ENCODE data around the gene VPS41.
A peak's percentile ranks its signal among the peaks of the same experiment; 100 is the strongest.

VPS41 gene

GRCh38 chr7:38905056-38905759 is 3.8 kb downstream of the VPS41 start:
- peak; percentile 9 for DNase-seq (ENCODE audit: low read depth)

GRCh38 chr7:38903057-38903456 is 5.9 kb downstream of the VPS41 start:
- DNase-seq (ENCODE audit: low read depth): peak; percentile 3

DNA sequence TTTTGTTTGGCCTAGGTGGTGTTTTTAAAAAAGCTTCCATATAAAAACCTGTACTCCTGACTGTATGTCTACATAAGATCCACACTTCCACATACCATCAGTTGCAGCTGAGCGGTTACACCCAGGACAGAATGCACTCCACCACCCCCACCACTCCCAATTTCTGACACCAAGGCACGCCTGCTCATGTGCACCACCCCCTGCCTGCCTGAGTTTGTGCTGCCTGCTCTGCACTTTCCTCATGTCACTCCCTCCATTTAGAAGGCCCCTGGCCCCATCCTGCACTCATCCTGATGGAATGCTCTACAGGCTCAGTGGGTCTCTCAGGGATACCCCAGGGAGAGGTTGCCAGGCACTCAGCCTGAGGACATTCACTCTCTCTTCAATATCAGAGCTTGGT is 6.5 kb downstream of the VPS41 start:
- no peak for DNase-seq (ENCODE audit: low read depth)

- DNase-seq (ENCODE audit: low read depth): peak; percentile 26
These were observed 15.9 kb downstream of the VPS41 start for GRCh38 chr7:38893061-38893460.

DNA sequence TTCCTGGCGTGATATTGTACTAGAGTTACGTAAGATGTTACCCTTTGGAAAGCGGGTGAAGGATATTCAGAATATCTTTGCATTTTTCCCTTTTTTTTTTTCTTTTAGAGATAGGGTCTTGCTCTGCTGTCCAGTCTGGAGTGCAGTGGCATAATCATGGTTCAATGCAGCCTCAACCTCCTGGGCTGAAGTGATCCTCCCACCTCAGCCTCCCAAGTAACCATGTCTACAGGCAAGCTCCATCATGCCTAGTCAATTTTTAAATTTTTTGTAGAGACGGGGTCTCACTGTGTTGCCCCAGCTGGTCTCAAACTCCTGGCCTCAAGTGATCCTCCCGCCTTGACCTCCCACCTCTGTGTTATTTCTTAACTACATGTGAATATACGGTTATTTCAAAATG is 18.4 kb downstream of the VPS41 start:
- no peak for DNase-seq (ENCODE audit: low read depth)

DNA sequence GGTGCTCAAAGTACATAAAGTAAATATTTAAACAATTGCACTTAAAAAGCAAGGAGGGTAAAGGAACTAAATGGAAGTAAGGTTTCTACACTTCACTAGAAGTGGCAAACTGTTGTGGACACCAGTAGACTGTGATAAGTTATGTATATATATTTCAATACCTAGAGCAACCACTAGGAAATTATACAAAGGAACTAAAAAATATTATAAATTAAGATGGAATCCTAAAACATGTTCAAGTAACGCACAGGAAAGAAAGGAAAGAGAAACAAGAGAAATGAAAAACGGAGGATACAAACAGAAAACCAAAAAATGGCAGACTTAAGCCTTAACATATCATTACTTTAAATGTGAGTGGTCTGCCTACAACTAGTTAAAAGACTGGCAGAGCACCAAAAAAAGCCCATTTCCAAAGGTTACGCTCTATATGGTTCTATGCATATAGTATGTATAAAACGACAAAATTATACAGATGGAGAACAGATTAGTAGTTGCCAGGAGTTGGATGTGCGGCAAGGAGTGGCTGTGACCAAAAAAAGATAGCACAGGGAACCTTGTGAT is 19.0 kb downstream of the VPS41 start:
- DNase-seq (ENCODE audit: low read depth): no peak

- no peak for DNase-seq (ENCODE audit: low read depth)
These were observed 19.9 kb downstream of the VPS41 start for GRCh38 chr7:38889079-38889478.

DNA sequence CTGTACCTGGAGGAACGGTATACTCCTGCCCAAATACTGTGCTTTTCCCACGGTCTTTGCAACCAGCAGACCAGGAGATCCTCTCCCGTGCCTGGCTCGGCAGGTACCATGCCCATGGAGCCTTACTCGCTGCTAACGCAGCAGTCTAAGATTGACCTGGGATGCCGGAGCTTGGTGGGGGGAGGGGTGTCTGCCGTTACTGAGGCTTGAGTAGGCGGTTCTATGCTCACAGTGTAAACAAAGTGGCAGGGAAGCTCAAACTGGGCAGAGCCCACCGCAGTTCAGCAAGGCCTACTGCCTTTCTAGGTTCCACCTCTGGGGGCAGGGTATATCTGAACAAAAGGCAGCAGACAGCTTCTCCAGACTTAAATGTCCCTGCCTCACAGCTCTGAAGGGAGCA is 22.7 kb downstream of the VPS41 start:
- DNase-seq (ENCODE audit: low read depth): no peak

DNA sequence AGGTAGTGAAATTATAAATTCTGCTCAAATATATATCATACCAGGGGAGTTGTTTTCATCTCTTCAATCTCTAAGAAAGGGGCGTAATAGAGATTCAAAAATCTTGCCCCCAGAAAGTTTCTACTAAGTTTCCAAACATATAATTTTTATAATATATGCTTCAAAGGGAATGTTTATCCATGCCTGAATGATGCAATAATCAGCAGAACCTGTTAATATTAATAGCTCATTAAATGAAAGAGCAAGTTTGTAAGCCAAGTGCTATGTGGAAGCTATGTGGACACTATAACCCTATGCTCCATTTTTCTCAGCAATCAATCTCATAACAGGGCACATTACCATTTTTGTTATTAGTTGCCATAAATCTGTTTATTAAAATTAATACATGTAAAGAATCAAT is 25.3 kb downstream of the VPS41 start:
- DNase-seq (ENCODE audit: low read depth): no peak

DNA sequence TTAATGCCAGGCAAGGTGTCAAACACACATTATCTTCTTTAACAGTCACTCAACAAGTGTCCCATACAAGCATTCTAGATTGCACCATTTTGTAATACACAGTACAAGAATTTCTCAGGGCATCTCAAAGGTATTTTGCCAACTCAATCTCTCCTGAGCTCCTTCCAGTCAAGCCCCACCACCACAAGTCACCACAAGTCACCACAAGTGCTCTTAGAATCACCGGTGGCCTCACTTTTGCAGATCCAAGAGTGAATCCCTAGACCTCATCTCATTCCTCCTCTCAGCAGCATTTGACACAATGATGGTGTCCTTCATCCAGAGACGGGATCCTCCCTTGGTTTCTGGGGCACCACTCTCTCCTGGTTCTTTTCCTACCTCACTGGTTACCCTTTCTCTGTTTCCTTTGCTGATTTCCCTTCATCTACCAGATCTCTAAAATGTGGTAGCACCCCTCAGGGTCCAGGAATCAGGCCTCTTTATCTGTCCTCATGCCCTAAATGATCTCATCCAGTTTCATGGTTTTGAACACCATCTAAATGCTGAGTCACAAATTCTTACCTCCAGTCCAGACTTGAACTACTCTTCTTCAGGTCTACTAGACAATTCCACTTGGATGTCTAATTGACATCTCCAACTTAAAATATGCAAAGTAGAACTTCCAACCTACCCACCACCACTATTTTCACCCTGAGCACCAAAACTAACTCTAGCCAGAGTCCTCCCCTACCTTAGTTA is 26.9 kb downstream of the VPS41 start:
- DNase-seq (ENCODE audit: low read depth): no peak

- DNase-seq (ENCODE audit: low read depth): no peak
These were observed 28.0 kb downstream of the VPS41 start for GRCh38 chr7:38881015-38881414.

GRCh38 chr7:38880454-38880853 is 28.5 kb downstream of the VPS41 start:
- DNase-seq (ENCODE audit: low read depth): no peak

- DNase-seq (ENCODE audit: low read depth): no peak
These were observed 29.0 kb downstream of the VPS41 start for GRCh38 chr7:38880035-38880434.

DNA sequence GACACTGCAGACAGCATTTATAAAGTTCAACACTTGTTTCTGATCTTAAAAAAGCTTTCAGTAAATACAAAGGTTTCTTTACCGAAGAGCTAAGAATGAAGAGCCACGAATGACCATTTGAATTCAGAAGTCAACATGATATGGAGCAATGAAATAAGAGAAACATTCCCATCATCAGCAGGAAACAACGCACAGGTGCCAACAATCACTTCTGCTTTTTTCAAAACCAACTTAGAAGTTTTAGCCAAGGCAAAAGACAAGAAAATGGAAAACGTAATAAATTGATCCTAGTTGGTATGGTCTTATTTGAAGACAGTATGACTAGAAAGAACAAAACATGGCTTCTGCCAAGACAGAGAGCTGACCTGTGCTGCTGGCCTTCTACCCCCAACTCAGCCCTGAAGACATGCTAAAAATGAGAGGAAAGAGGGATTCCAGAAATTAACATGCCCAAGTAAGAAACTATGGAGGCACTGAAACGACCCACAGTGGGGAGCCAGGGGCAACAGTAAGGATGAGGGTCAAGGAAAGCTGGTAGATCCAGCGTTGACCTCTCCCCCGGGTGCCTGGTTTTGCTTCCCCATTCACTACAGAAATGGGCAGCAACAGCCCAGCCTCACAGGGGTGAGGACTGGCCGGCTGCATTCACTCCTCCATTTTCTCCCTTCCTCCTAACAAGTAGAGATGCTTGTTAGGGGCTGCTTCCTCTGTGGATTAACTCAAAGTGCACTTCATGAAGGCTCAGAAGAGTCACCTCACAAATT is 30.1 kb downstream of the VPS41 start:
- DNase-seq (ENCODE audit: low read depth): no peak

DNA sequence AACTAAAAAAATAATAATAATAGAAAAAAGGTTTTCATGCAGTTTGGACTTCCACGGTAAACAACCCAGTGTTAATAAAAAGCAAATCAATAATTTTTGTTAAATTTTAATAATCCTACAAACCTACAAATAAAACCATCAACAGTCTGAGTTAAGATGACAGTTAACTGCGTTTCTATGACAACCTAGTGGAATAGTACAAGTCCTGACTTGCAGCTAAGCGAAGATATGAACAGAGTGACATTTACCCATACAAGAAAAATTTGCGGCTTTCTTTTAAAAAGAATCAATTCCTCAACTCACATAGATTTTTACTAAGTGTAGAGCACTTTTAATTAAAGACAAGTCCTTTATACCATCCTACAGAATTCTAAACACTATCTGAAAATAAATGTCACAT is 35.6 kb downstream of the VPS41 start:
- no peak for DNase-seq (ENCODE audit: low read depth)

DNA sequence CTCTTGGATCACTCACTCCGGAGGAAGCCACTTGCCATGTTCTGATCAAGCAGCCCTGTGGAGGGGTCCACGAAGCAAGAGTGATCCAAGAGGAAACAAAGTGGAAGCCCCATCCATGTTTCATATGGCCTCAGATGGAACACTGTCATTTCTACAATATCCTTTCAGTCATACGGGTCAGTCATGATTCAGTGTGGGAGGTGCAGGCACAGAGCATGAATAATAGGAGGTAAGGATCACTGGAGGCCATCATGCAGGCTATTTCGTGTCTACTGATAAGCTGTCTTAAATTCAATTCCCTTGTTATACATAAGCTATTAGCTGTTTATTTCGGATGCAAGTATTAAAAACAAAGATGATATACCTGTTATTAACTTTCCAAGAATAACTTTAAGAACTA is 36.8 kb downstream of the VPS41 start:
- no peak for DNase-seq (ENCODE audit: low read depth)

GRCh38 chr7:38870147-38870546 is 38.8 kb downstream of the VPS41 start:
- peak; percentile 8 for DNase-seq (ENCODE audit: low read depth)

DNA sequence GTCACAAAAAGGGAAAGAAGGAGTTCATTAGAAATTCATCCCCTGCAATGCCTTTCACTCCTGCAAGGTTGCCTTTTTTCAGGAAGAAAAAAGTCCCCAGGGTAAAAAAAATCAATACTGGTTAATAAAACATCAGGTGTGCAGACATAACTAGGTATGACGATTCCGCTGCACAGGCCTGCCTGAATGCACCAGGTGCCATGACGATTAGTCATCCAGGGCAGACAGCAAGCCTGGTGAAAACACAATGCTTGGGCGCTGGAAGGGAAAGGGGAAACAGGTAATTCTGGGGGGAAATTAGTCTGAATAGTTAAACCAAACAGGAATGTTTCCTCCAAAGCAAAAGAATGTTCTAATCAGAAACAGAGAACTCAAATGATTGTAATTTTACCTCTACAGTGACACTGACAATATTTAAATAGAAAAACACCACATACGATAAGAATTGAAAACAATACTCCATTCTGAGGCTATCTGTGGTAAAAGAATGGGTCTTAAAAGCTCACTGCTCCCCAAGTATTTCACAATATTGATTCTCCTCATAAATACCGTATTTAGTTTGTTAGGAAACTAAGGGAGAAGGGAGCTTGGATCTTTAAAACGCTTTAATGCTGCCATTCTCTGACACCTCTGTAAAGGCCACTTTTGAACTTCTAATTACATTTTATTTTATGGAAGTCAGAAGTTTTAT is 45.2 kb downstream of the VPS41 start:
- DNase-seq (ENCODE audit: low read depth): no peak

GRCh38 chr7:38862666-38863065 is 46.3 kb downstream of the VPS41 start:
- DNase-seq (ENCODE audit: low read depth): no peak

DNA sequence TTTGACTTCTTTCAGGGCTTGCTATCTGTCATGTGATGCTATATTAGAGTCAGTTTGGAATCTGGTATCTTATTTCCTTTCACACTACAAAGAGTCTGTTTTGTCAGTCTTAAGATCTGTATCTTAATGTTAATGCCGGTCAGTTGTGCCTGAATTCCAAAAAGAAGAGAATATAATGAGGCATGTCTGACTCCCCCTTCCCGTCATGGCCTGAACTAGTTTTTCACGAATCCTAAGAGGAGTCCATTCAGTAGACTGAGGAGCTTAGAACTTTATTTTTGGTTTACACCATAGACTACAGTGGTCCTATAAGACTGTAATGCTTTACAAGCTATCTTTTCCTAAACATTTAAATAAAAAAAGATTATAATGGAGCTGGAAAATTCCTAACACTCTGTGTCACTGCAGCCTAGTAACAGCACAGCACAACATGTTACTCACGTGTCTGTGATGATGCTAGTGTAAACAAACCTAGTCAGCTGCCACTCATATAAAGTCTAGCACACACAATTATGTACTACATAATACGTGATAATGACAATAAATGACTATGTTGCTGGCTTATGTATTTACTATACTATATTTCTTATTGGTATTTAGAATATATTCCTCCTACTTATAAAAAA is 50.6 kb downstream of the VPS41 start:
- peak; percentile 78 for DNase-seq (ENCODE audit: low read depth)

DNA sequence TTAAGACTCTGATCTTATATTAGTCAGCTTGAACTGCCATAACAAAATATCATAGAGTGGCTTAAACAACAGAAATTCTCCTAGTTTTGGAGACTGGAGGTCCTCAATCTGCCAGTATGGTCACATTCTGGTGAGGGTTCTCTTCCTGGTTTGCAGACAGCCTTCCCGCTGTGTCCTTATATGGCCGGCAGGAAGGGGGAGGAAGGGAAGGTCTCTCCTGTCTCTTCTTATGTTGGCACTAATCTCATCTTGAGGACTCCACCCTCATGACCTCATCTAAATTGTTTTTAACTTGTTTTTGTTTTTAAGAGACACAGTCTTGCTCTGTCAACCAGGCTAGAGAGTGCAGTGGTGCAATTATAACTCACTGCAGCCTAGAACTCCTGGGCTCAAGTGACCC is 53.1 kb downstream of the VPS41 start:
- DNase-seq (ENCODE audit: low read depth): no peak

DNA sequence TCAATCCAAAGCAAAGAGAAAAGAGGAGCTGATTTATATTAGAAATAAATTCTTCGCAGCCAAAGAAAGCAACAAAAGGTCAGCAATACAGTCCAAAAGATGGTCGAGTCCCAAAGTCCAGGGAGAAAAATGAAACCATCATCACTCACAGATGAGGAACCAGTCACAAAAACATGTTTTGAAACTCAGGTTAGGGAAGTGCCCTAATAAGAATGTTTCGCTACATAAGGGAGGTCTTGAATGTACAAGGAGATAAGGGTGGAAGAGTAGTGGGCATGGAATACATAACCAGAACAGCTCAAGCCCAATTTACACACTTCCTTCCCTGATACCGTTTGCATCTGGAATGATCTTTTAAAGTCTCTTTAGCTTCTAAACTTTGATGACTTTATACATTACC is 53.6 kb downstream of the VPS41 start:
- DNase-seq (ENCODE audit: low read depth): no peak

All from EH (cell line).